ENCODE results near the gene ERC1. TPM values are rescaled to one million over a fixed set of nuclear protein-coding genes. Genes with fewer than 3 reads are reported as not detected.

Gene ERC1
- total RNA-seq, 1 experiment from 2014 or later, result 12.3 TPM

- CTCF ChIA-PET, result no interaction called here
These were observed 514.6 kb downstream of the ERC1 start for GRCh38 chr12:1505576-1505975.

GRCh38 chr12:1507308-1507707, 516.3 kb downstream of the ERC1 start:
- H3F3A ChIP-seq (ENCODE audit: low read length, unreplicated experiment), result no peaks in the 10 kb centered on the region
- H3K79me2 ChIP-seq (ENCODE audit: low read length), result no peaks in the 10 kb centered on the region
- no peaks in the 10 kb centered on the region for H3K9me2 ChIP-seq (replicated peaks; ENCODE audit: low read length)
- no peak overlapping the region for H3K9ac ChIP-seq (ENCODE audit: low read length)
- H3K36me3 ChIP-seq (ENCODE audit: low read depth, low read length), result no peaks in the 10 kb centered on the region
- H3K9me3 ChIP-seq (ENCODE audit: low read length), result no peaks in the 10 kb centered on the region
- no TSS peak for BruUV-seq (replicated peaks)
- ATAC-seq (no peak), DNase-seq (no peak)
- no peaks in the 10 kb centered on the region for H3K27me3 ChIP-seq (ENCODE audit: low read length)
- H2AFZ ChIP-seq (ENCODE audit: low read length), result no peak overlapping the region
- CTCF ChIA-PET, result no interaction called here
- TF ChIP-seq EZH2phosphoT487 (IDR thresholded peaks at IDR 0.05; ENCODE audit: borderline replicate concordance, low read length) (no peak), CTCF (conservative IDR thresholded peaks at IDR 0.05; ENCODE audit: low read depth, low read length) (no peak), EZH2 (IDR thresholded peaks at IDR 0.05; ENCODE audit: low read length, unreplicated experiment) (no peak)
- H3K27ac ChIP-seq (ENCODE audit: low read length), result no peak overlapping the region
- POLR2A ChIA-PET (ENCODE audit: unreplicated experiment), result no interaction called here
- no peak overlapping the region for H3K4me2 ChIP-seq (ENCODE audit: low read length)
- intact Hi-C loops (cut with micrococcal nuclease), result no loop called here
- H3K4me1 ChIP-seq (ENCODE audit: insufficient read depth, low read length), result no peaks in the 10 kb centered on the region
- H4K20me1 ChIP-seq (ENCODE audit: low read length), result no peaks in the 10 kb centered on the region
- H3K4me3 ChIP-seq (ENCODE audit: low read length), result no peak overlapping the region

More at GRCh38 chr12:1505576-1505975, 514.6 kb downstream of the ERC1 start:
- no peaks in the 10 kb centered on the region for H3K36me3 ChIP-seq (ENCODE audit: low read depth, low read length)
- H3K9me2 ChIP-seq (replicated peaks; ENCODE audit: low read length), result no peaks in the 10 kb centered on the region
- no peaks in the 10 kb centered on the region for H3K27me3 ChIP-seq (ENCODE audit: low read length)
- POLR2A ChIA-PET (ENCODE audit: unreplicated experiment), result no interaction called here
- H2AFZ ChIP-seq (ENCODE audit: low read length), result no peak overlapping the region
- no peaks in the 10 kb centered on the region for H3K9me3 ChIP-seq (ENCODE audit: low read length)
- no peaks in the 10 kb centered on the region for H3K79me2 ChIP-seq (ENCODE audit: low read length)
- H3K4me3 ChIP-seq (ENCODE audit: low read length), result no peak overlapping the region
- no TSS peak for BruUV-seq (replicated peaks)
- H4K20me1 ChIP-seq (ENCODE audit: low read length), result no peaks in the 10 kb centered on the region
- DNase-seq (no peak), ATAC-seq (no peak)
- no peak for TF ChIP-seq EZH2phosphoT487 (IDR thresholded peaks at IDR 0.05; ENCODE audit: borderline replicate concordance, low read length)
- no peak for TF ChIP-seq CTCF (conservative IDR thresholded peaks at IDR 0.05; ENCODE audit: low read depth, low read length)
- no peak for TF ChIP-seq EZH2 (IDR thresholded peaks at IDR 0.05; ENCODE audit: low read length, unreplicated experiment)
- H3K27ac ChIP-seq (ENCODE audit: low read length), result no peak overlapping the region
- H3K9ac ChIP-seq (ENCODE audit: low read length), result no peak overlapping the region
- H3K4me1 ChIP-seq (ENCODE audit: insufficient read depth, low read length), result no peaks in the 10 kb centered on the region; the same call in 1 of the 2 replicates
- H3F3A ChIP-seq (ENCODE audit: low read length, unreplicated experiment), result no peaks in the 10 kb centered on the region
- intact Hi-C loops (cut with micrococcal nuclease), result no loop called here
- no peak overlapping the region for H3K4me2 ChIP-seq (ENCODE audit: low read length)

GRCh38 chr12:1509413-1510052, 518.5 kb downstream of the ERC1 start:
- no peak overlapping the region for H3K4me3 ChIP-seq (ENCODE audit: low read length)
- H3K79me2 ChIP-seq (ENCODE audit: low read length), result no peaks in the 10 kb centered on the region
- H2AFZ ChIP-seq (ENCODE audit: low read length), result no peak overlapping the region
- H3K27ac ChIP-seq (ENCODE audit: low read length), result no peak overlapping the region
- ChIA-PET CTCF (no interaction called here), POLR2A (ENCODE audit: unreplicated experiment) (no interaction called here)
- no peak overlapping the region for H3K4me2 ChIP-seq (ENCODE audit: low read length)
- no peaks in the 10 kb centered on the region for H3K27me3 ChIP-seq (ENCODE audit: low read length)
- no peaks in the 10 kb centered on the region for H3K9me3 ChIP-seq (ENCODE audit: low read length)
- DNase-seq (no peak), ATAC-seq (no peak)
- no peak overlapping the region for H3K9ac ChIP-seq (ENCODE audit: low read length)
- BruUV-seq (replicated peaks), result no TSS peak
- intact Hi-C loops (cut with micrococcal nuclease), result no loop called here
- TF ChIP-seq EZH2 (IDR thresholded peaks at IDR 0.05; ENCODE audit: low read length, unreplicated experiment) (no peak), EZH2phosphoT487 (IDR thresholded peaks at IDR 0.05; ENCODE audit: borderline replicate concordance, low read length) (no peak), CTCF (conservative IDR thresholded peaks at IDR 0.05; ENCODE audit: low read depth, low read length) (no peak)
- H3F3A ChIP-seq (ENCODE audit: low read length, unreplicated experiment), result no peaks in the 10 kb centered on the region
- no peaks in the 10 kb centered on the region for H4K20me1 ChIP-seq (ENCODE audit: low read length)
- H3K4me1 ChIP-seq (ENCODE audit: insufficient read depth, low read length), result no peaks in the 10 kb centered on the region
- no peaks in the 10 kb centered on the region for H3K9me2 ChIP-seq (replicated peaks; ENCODE audit: low read length)
- no peaks in the 10 kb centered on the region for H3K36me3 ChIP-seq (ENCODE audit: low read depth, low read length)
